SU-DHL-6 (cell line): ENCODE measurements around the gene EED.

Experiments used
- H2AFZ ChIP-seq: fragments of 200-600 bp; sonication (generic); 2 replicates; pipeline ENCODE4 v1.6.1; 2014; ENCODE audit warnings: low read depth, mild to moderate bottlenecking, moderate library complexity, mixed read lengths, antibody characterized with exemption, low read length; ENCODE audit not compliant: severe bottlenecking
- H3F3A ChIP-seq: fragments of 200-600 bp; shearing (Covaris generic); 2 replicates; pipeline ENCODE4 v1.6.0; 2016; ENCODE audit warnings: antibody characterized with exemption, mild to moderate bottlenecking; ENCODE audit not compliant: insufficient read depth
- H3K27ac ChIP-seq: fragments of 200-600 bp; sonication (generic); 2 replicates; pipeline ENCODE4 v1.5.1; 2016; ENCODE audit warnings: low read depth, mild to moderate bottlenecking, low read length, moderate library complexity, mixed read lengths
- H3K27me3 ChIP-seq: fragments of 200-600 bp; sonication (generic), shearing (Covaris generic); 2 replicates; pipeline ENCODE4 v1.6.0; 2014; ENCODE audit warnings: mild to moderate bottlenecking, low read length
- H3K36me3 ChIP-seq: fragments of 200-600 bp; sonication (generic); 2 replicates; pipeline ENCODE4 v1.6.1; 2014; ENCODE audit warnings: mild to moderate bottlenecking, low read length, mixed read lengths
- H3K4me2 ChIP-seq: fragments of 300-600, 200-600 bp; shearing (Covaris generic), sonication (generic); 2 replicates; pipeline ENCODE4 v1.6.0; 2014; ENCODE audit warnings: low read length, low read depth, mild to moderate bottlenecking; ENCODE audit not compliant: poor library complexity, severe bottlenecking
- H3K4me3 ChIP-seq: fragments of 200-600 bp; sonication (generic); 2 replicates; pipeline ENCODE4 v1.5.1; 2014; ENCODE audit warnings: antibody characterized with exemption, low read length, mild to moderate bottlenecking, mixed read lengths; ENCODE audit not compliant: insufficient read depth, poor library complexity, severe bottlenecking
- H3K79me2 ChIP-seq: fragments of 200-600 bp; sonication (generic); 2 replicates; pipeline ENCODE4 v1.6.1; 2014; ENCODE audit warnings: mild to moderate bottlenecking, low read length, moderate library complexity; ENCODE audit not compliant: insufficient read depth
- H3K9ac ChIP-seq: fragments of 200-600 bp; sonication (generic); 2 replicates; pipeline ENCODE4 v1.7.0; 2014; ENCODE audit warnings: mild to moderate bottlenecking, low read length
- H3K9me2 ChIP-seq: fragments of 200-600 bp; sonication (generic); replicated peaks from 2 replicates; pipeline ENCODE4 v1.6.1; 2014; ENCODE audit warnings: low read length; ENCODE audit not compliant: insufficient read depth
- H3K9me3 ChIP-seq: fragments of 200-600 bp; sonication (generic); 2 replicates; pipeline ENCODE4 v1.6.1; 2014; ENCODE audit warnings: low read length, mixed read lengths; ENCODE audit not compliant: insufficient read depth
- H4K20me1 ChIP-seq: fragments of 200-600 bp; sonication (generic); 2 replicates; pipeline ENCODE4 v1.6.1; 2014; ENCODE audit warnings: low read depth, mild to moderate bottlenecking, antibody characterized with exemption, low read length, moderate library complexity, mixed read lengths
- EZH2phosphoT487 ChIP-seq: fragments of 200-600 bp; sonication (generic), shearing (Covaris generic); conservative IDR thresholded peaks from 2 replicates; pipeline ENCODE4 v1.6.1; 2018; ENCODE audit warnings: mild to moderate bottlenecking, antibody characterized with exemption, low read length, moderate library complexity, mixed read lengths
- TF ChIP-seq, protein P1 (sequence below): fragments of 200-600 bp; sonication (generic); IDR thresholded peaks from one replicate; pipeline ENCODE4 v1.5.1; 2017; ENCODE audit warnings: antibody characterized with exemption, mild to moderate bottlenecking, low read length, moderate library complexity; ENCODE audit not compliant: insufficient read depth, poor library complexity, severe bottlenecking

The EED gene

GRCh38 chr11:86255896-86256295, 11.3 kb downstream of the EED start:
- Histone ChIP-seq H3F3A (no peaks in the 10 kb centered on the region), H3K79me2 (peaks cover 66% of the 10 kb centered on the region), H2AFZ (no peak overlapping the region), H3K9ac (no peak overlapping the region), H4K20me1 (peaks cover 18% of the 10 kb centered on the region), H3K9me3 (no peaks in the 10 kb centered on the region), H3K4me3 (no peak overlapping the region), H3K4me2 (no peak overlapping the region), H3K27ac (no peak overlapping the region), H3K27me3 (no peaks in the 10 kb centered on the region), H3K36me3 (peaks cover 47% of the 10 kb centered on the region), H3K9me2 (no peaks in the 10 kb centered on the region)
- TF ChIP-seq EZH2phosphoT487 = no peak
- TF ChIP-seq, protein P1, sequence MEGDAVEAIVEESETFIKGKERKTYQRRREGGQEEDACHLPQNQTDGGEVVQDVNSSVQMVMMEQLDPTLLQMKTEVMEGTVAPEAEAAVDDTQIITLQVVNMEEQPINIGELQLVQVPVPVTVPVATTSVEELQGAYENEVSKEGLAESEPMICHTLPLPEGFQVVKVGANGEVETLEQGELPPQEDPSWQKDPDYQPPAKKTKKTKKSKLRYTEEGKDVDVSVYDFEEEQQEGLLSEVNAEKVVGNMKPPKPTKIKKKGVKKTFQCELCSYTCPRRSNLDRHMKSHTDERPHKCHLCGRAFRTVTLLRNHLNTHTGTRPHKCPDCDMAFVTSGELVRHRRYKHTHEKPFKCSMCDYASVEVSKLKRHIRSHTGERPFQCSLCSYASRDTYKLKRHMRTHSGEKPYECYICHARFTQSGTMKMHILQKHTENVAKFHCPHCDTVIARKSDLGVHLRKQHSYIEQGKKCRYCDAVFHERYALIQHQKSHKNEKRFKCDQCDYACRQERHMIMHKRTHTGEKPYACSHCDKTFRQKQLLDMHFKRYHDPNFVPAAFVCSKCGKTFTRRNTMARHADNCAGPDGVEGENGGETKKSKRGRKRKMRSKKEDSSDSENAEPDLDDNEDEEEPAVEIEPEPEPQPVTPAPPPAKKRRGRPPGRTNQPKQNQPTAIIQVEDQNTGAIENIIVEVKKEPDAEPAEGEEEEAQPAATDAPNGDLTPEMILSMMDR = no peak

DNA sequence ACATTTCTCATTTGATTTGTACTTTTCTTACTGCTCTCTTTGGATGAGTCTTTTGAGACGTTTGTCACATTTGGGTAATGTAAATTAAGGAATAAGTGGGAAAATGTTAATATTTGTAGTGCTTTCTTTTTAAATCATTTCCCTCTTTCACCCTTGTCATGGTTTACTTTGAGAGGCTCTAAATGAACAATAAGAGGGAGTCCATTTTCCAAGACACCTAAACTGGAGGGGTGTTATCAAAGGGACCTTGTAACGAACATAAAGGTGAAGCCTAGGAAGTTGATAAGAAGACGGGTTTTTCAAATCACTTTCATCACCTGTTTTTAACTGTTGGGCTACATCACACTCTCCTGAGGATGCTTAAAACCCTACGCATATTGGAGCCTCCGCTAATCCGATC, 12.1 kb downstream of the EED start:
- Histone ChIP-seq H3K36me3 (peaks cover 40% of the 10 kb centered on the region), H3K79me2 (peaks cover 59% of the 10 kb centered on the region)

DNA sequence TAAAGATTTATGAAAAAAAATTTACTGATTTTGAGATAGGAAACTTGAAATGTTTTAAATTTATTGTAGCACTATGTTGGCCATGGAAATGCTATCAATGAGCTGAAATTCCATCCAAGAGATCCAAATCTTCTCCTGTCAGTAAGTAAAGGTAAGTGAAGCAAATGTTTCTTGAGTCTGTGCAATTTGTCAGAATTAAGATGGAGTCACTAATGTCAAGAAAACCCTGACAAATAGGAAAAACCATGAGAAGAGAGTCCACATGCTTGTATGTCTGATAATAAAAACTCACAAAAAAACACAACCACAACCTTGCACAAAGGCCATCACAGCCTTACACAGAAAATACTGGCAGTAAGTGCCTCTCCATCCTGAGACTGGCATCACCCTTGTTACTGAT, 12.9 kb downstream of the EED start:
- H3K4me2 ChIP-seq = no peak overlapping the region
- H3K9ac ChIP-seq = no peak overlapping the region
- H3K9me2 ChIP-seq = no peaks in the 10 kb centered on the region
- no peaks in the 10 kb centered on the region for H3K27me3 ChIP-seq
- TF ChIP-seq EZH2phosphoT487 = no peak
- TF ChIP-seq, protein P1 = no peak
- no peak overlapping the region for H3K27ac ChIP-seq
- no peak overlapping the region for H2AFZ ChIP-seq
- peaks cover 34% of the 10 kb centered on the region for H3K36me3 ChIP-seq
- H3F3A ChIP-seq = no peaks in the 10 kb centered on the region
- peaks cover 50% of the 10 kb centered on the region for H3K79me2 ChIP-seq
- peaks cover 7% of the 10 kb centered on the region; the same call in 1 of the 2 replicates for H4K20me1 ChIP-seq
- H3K9me3 ChIP-seq = no peaks in the 10 kb centered on the region
- H3K4me3 ChIP-seq = no peak overlapping the region

More for the DNA sequence above, 12.1 kb downstream of the EED start:
- no peak overlapping the region for H2AFZ ChIP-seq
- no peak for TF ChIP-seq EZH2phosphoT487
- TF ChIP-seq, protein P1 = no peak
- H3K27me3 ChIP-seq = no peaks in the 10 kb centered on the region
- no peak overlapping the region for H3K4me3 ChIP-seq
- H3K4me2 ChIP-seq = no peak overlapping the region
- H3K9me2 ChIP-seq = no peaks in the 10 kb centered on the region
- no peaks in the 10 kb centered on the region for H3K9me3 ChIP-seq
- H3K9ac ChIP-seq = no peak overlapping the region
- peaks cover 12% of the 10 kb centered on the region for H4K20me1 ChIP-seq
- H3F3A ChIP-seq = no peaks in the 10 kb centered on the region
- H3K27ac ChIP-seq = no peak overlapping the region
